H1 (cell line): ENCODE data around the gene GALNT1. TPM values are rescaled to one million over a fixed set of nuclear protein-coding genes. Genes with fewer than 3 reads are reported as not detected.

ENCODE experiments used
- CTCF ChIA-PET: fragments of 300-600 bp; sonication (Branson Sonifier 250); formaldehyde crosslinking; loops from one replicate; lab custom pipeline; 2021; ENCODE audit not compliant: partially characterized antibody; lab: Charles Lee
- POLR2A ChIA-PET: fragments of 300-600 bp; sonication (Branson Sonifier 250); formaldehyde crosslinking; loops from one replicate; lab custom pipeline; 2021; ENCODE audit warnings: inconsistent platforms; ENCODE audit not compliant: partially characterized antibody; lab: Charles Lee
- DNase-seq, 2 experiments: peaks; one replicate each; pipeline versions ENCODE4 v3.0.0 to v3.0.0-alpha.2; 2010 to 2022; ENCODE audit warnings: low spot score in 2 of 2, low read depth in 1 of 2, mixed read lengths in 1 of 2
- FAIRE-seq: peaks from 2 replicates; lab custom pipeline; 2011; peaks lifted over from hg19 to GRCh38; lab: Jason Lieb, UNC
- H2AFZ ChIP-seq: 2 replicates; pipeline ENCODE4 v1.8.1; 2012; ENCODE audit warnings: low read length, inconsistent platforms
- H2AK5ac ChIP-seq: 2 replicates; pipeline ENCODE4 v1.6.1; 2013; ENCODE audit warnings: low read depth, low read length
- H2BK120ac ChIP-seq: replicated peaks from 2 replicates; pipeline ENCODE3; 2013; ENCODE audit warnings: low read depth, low read length, inconsistent platforms
- H2BK12ac ChIP-seq: 2 replicates; pipeline ENCODE4 v1.6.1; 2013; ENCODE audit warnings: low read depth, low read length
- H2BK15ac ChIP-seq: 2 replicates; pipeline ENCODE4 v1.6.1; 2013; ENCODE audit warnings: low read length
- H2BK20ac ChIP-seq: 2 replicates; pipeline ENCODE4 v1.6.1; 2013; ENCODE audit warnings: low read length
- H2BK5ac ChIP-seq: 2 replicates; pipeline ENCODE4 v1.6.1; 2013; ENCODE audit warnings: low read depth, low read length
- H3K14ac ChIP-seq: 2 replicates; pipeline ENCODE4 v1.6.1; 2013; ENCODE audit warnings: inconsistent platforms; ENCODE audit not compliant: insufficient read length
- H3K18ac ChIP-seq: 2 replicates; pipeline ENCODE4 v1.6.1; 2013; ENCODE audit warnings: low read length; ENCODE audit errors: extremely low read depth
- H3K23ac ChIP-seq: 2 replicates; pipeline ENCODE4 v1.6.1; 2013; ENCODE audit warnings: inconsistent platforms; ENCODE audit not compliant: insufficient read length
- H3K23me2 ChIP-seq: 2 replicates; pipeline ENCODE4 v1.6.1; 2013; ENCODE audit warnings: low read depth, low read length
- H3K27ac ChIP-seq: 2 replicates; pipeline ENCODE4 v1.6.1; 2011; ENCODE audit warnings: low read depth, low read length, inconsistent platforms
- H3K27me3 ChIP-seq, 4 experiments: replicated peaks in 1 of 4; 1 replicate in 1 of 4; 2 replicates in 3 of 4; pipeline versions ENCODE4 v1.6.1 to v1.8.1; 2011 to 2013; ENCODE audit warnings: low read length in 3 of 4, mild to moderate bottlenecking in 3 of 4, inconsistent platforms in 2 of 4, mixed read lengths in 2 of 4, moderate library complexity in 1 of 4; ENCODE audit not compliant: control insufficient read depth in 3 of 4, insufficient read depth in 3 of 4; ENCODE audit errors: extremely low read depth in 1 of 4
- H3K36me3 ChIP-seq, 4 experiments: 2 replicates each; pipeline versions ENCODE4 v1.6.1 to v1.8.1; 2011 to 2013; ENCODE audit warnings: mild to moderate bottlenecking in 4 of 4, low read length in 3 of 4, moderate library complexity in 2 of 4, control low read depth in 1 of 4, inconsistent platforms in 1 of 4; ENCODE audit not compliant: insufficient read depth in 4 of 4, control insufficient read depth in 2 of 4
- H3K4ac ChIP-seq: replicated peaks from 2 replicates; pipeline ENCODE3; 2013; ENCODE audit warnings: low read length, low read depth, mixed read lengths, inconsistent platforms; ENCODE audit not compliant: insufficient read length
- H3K4me1 ChIP-seq, 4 experiments: replicated peaks in 1 of 4; 1 replicate in 1 of 4; 2 replicates in 3 of 4; pipeline versions ENCODE4 v1.6.1 to v1.8.1; 2011 to 2013; ENCODE audit warnings: low read length in 3 of 4, inconsistent platforms in 2 of 4, mixed read lengths in 1 of 4; ENCODE audit not compliant: insufficient read depth in 4 of 4, control insufficient read depth in 3 of 4
- H3K4me2 ChIP-seq, 2 experiments: 2 replicates each; pipeline versions ENCODE4 v1.6.1 to v1.8.1; 2011 to 2013; ENCODE audit warnings: low read depth in 2 of 2, low read length in 2 of 2, control low read depth in 1 of 2, inconsistent platforms in 1 of 2, mild to moderate bottlenecking in 1 of 2; ENCODE audit not compliant: insufficient read depth in 1 of 2
- H3K4me3 ChIP-seq, 4 experiments: fragments of 200-600, 300-600 bp in 1 of 4; sonication (generic), shearing (Covaris generic), sonication (Bioruptor Twin) in 1 of 4; 2 replicates each; pipeline versions ENCODE4 v1.5.1 to v1.8.1; 2011 to 2016; ENCODE audit warnings: low read length in 4 of 4, low read depth in 3 of 4, control low read depth in 2 of 4, inconsistent platforms in 2 of 4, mild to moderate bottlenecking in 2 of 4, mixed read lengths in 1 of 4, moderate library complexity in 1 of 4; ENCODE audit not compliant: insufficient read depth in 2 of 4; ENCODE audit errors: extremely low read depth in 1 of 4
- H3K56ac ChIP-seq: replicated peaks from 2 replicates; pipeline ENCODE3; 2013; ENCODE audit warnings: low read depth, mild to moderate bottlenecking, mixed read lengths, low read length, inconsistent platforms; ENCODE audit not compliant: insufficient read length
- H3K79me1 ChIP-seq: 2 replicates; pipeline ENCODE4 v1.6.1; 2013; ENCODE audit warnings: low read depth, low read length, control low read depth
- H3K79me2 ChIP-seq, 2 experiments: 2 replicates each; pipeline versions ENCODE4 v1.6.1 to v1.8.1; 2012 to 2013; ENCODE audit warnings: low read length in 2 of 2, mild to moderate bottlenecking in 2 of 2, inconsistent platforms in 1 of 2; ENCODE audit not compliant: insufficient read depth in 2 of 2, control insufficient read depth in 1 of 2
- H3K9ac ChIP-seq, 4 experiments: replicated peaks in 1 of 4; 1 replicate in 1 of 4; 2 replicates in 3 of 4; pipeline versions ENCODE4 v1.6.1 to v1.8.1; 2011 to 2013; ENCODE audit warnings: low read depth in 3 of 4, low read length in 3 of 4, control low read depth in 2 of 4, mild to moderate bottlenecking in 2 of 4, moderate library complexity in 2 of 4, inconsistent platforms in 1 of 4; ENCODE audit errors: extremely low read depth in 1 of 4
- H3K9me3 ChIP-seq, 2 experiments: 2 replicates each; pipeline versions ENCODE4 v1.6.1 to v1.8.1; 2012 to 2013; ENCODE audit warnings: mild to moderate bottlenecking in 2 of 2, moderate library complexity in 2 of 2, control low read depth in 1 of 2, inconsistent platforms in 1 of 2, low read depth in 1 of 2, low read length in 1 of 2, mixed read lengths in 1 of 2; ENCODE audit not compliant: insufficient read depth in 2 of 2
- H4K20me1 ChIP-seq, 2 experiments: replicated peaks in 1 of 2; 2 replicates each; pipeline versions ENCODE3 to v1.8.1; 2011 to 2013; ENCODE audit warnings: inconsistent platforms in 2 of 2, low read length in 2 of 2, mild to moderate bottlenecking in 1 of 2; ENCODE audit not compliant: insufficient read depth in 2 of 2, control insufficient read depth in 1 of 2
- H4K5ac ChIP-seq: 2 replicates; pipeline ENCODE4 v1.6.1; 2013; ENCODE audit warnings: low read length, low read depth, mixed read lengths, inconsistent platforms; ENCODE audit not compliant: insufficient read length
- H4K8ac ChIP-seq: 2 replicates; pipeline ENCODE4 v1.8.0; 2013; ENCODE audit warnings: mild to moderate bottlenecking, moderate library complexity, low read length, inconsistent platforms; ENCODE audit not compliant: insufficient read depth; ENCODE audit errors: extremely low read depth
- H4K91ac ChIP-seq: replicated peaks from 2 replicates; pipeline ENCODE3; 2013; ENCODE audit warnings: low read length, mixed read lengths, inconsistent platforms; ENCODE audit not compliant: insufficient read length
- FOSL1 ChIP-seq: IDR thresholded peaks from 2 replicates; pipeline ENCODE4 v1.6.1; 2011; ENCODE audit warnings: mild to moderate bottlenecking, low read depth, low read length, moderate library complexity; ENCODE audit not compliant: insufficient read depth
- GTF2F1 ChIP-seq: IDR thresholded peaks from 2 replicates; pipeline ENCODE4 v1.6.1; 2012; ENCODE audit warnings: low read depth, low read length, improper control_type of control experiment, borderline replicate concordance
- KDM5A ChIP-seq: fragments of 200-600 bp; IDR thresholded peaks from 2 replicates; pipeline ENCODE4 v1.7.1; 2012; ENCODE audit warnings: mild to moderate bottlenecking, low read length, inconsistent platforms, mixed read lengths
- NANOG ChIP-seq: IDR thresholded peaks from 2 replicates; pipeline ENCODE4 v1.6.1; 2011; ENCODE audit warnings: low read length, low read depth, mild to moderate bottlenecking, inconsistent platforms; ENCODE audit not compliant: insufficient read depth, poor library complexity, severe bottlenecking
- TCF12 ChIP-seq: IDR thresholded peaks from 2 replicates; pipeline ENCODE4 v1.6.1; 2011; ENCODE audit warnings: low read depth, mild to moderate bottlenecking, low read length
- WGBS, 2 experiments: shearing (Covaris generic) in 1 of 2; methylation state at CpG; one replicate each; pipeline versions ENCODE4 v1.1.6 to v1.1.7; 2013 to 2015; ENCODE audit warnings: low lambda C conversion rate in 2 of 2, mixed read lengths in 2 of 2, inconsistent platforms in 1 of 2, low coverage in 1 of 2, missing lambda C conversion rate in 1 of 2; ENCODE audit not compliant: insufficient replicate concordance in 2 of 2, insufficient coverage in 1 of 2, insufficient read length in 1 of 2; ENCODE audit errors: extremely low coverage in 1 of 2, missing lambda C conversion rate in 1 of 2; 5-methylcytosine and 5-hydroxymethylcytosine counted together
- polyA plus RNA-seq, 7 experiments: library from polyadenylated mRNA; depleted of rRNA in 3 of 7; stranded (reverse) in 5 of 7; unstranded in 2 of 7; fragments of >200 nt in 5 of 7; fragments of 200-250 nt in 2 of 7; gene quantifications; 1 replicate in 5 of 7; 2 replicates in 1 of 7; 4 replicates in 1 of 7; pipeline versions ENCODE4 v1.2.1 to v1.2.3, GENCODE V29; 2011 to 2013; ENCODE audit warnings: missing spikeins in 2 of 7, mixed read lengths in 2 of 7
- total RNA-seq: library from RNA; stranded (reverse); fragmentation: NEBNext Ultra II Directional; extraction: Animal tissue kit (Norgen Biotek cat#: 25700); gene quantifications from 2 replicates; pipeline ENCODE4 v1.2.1, GENCODE V29; 2021
- TF ChIP-seq, protein P1 (sequence below): IDR thresholded peaks from 2 replicates; pipeline ENCODE4 v1.6.1; 2011; ENCODE audit warnings: low read length, improper control_type of control experiment

GALNT1 gene
- total and polyA plus RNA-seq, 2 of the 8 experiments (the other 6 are each of a cell fraction or from before 2014, with no cell fraction given): 22.4 to 101 TPM

DNA sequence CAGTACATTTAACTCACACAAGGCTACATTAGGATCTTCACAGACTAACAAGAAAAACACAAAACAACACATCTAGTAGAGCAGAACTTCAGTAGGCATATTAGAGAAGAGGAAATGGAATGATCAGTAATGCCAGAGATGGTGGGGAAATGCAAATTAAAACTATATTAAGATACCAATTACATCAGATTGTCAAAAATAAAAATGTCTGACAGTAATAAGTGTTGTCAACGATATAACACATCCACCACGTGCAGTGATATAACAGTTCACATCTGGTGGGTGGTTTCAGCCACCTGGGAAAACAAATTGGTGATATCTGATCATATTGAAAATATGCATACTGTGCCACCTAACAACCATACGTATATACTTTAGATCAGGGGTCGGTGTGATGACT is 59.9 kb downstream of the GALNT1 start:
- DNase-seq (no peak), FAIRE-seq (no peak)
- Histone ChIP-seq H2BK15ac (no peak overlapping the region), H3K27ac (no peak overlapping the region), H4K8ac (no peak overlapping the region), H2BK12ac (no peak overlapping the region), H3K79me1 (peaks cover 4% of the 10 kb centered on the region), H3K23ac (no peak overlapping the region), H3K4me2 (no peak overlapping the region), H3K9me3 (peaks cover 3 to 8% of the 10 kb centered on the region in 2 experiments; a peak in 3 of 4 replicates), H4K5ac (no peak overlapping the region), H3K18ac (no peak overlapping the region), H3K56ac (no peak overlapping the region), H2BK120ac (no peak overlapping the region), H2AFZ (no peak overlapping the region), H3K9ac (no peak overlapping the region), H3K27me3 (no peaks in the 10 kb centered on the region), H3K4me1 (peaks cover 0 to 3% (median 0%) of the 10 kb centered on the region in 4 experiments; a peak in 2 of 7 replicates), H3K79me2 (no peaks in the 10 kb centered on the region; a peak in 1 of 4 replicates), H2BK5ac (no peak overlapping the region), H3K23me2 (no peaks in the 10 kb centered on the region), H3K4ac (no peak overlapping the region), H2BK20ac (no peak overlapping the region), H4K91ac (no peak overlapping the region), H3K14ac (no peak overlapping the region), H3K36me3 (peaks cover 0 to 11% (median 0%) of the 10 kb centered on the region in 4 experiments; a peak in 2 of 8 replicates), H2AK5ac (no peak overlapping the region), H4K20me1 (no peaks in the 10 kb centered on the region), H3K4me3 (no peak overlapping the region)
- WGBS, 2 experiments: 92% methylated on average over 4 of the region's 4 CpGs; no CpG with 5 or more reads in 1 of the 2 experiments
- CTCF ChIA-PET: interaction anchor here (0.6 kb wide), 1 partner anchor 23 kb away, joined by 3 read pairs; no protein-coding TSS in a partner anchor
- TF ChIP-seq NANOG: no peak
- TF ChIP-seq, protein P1, sequence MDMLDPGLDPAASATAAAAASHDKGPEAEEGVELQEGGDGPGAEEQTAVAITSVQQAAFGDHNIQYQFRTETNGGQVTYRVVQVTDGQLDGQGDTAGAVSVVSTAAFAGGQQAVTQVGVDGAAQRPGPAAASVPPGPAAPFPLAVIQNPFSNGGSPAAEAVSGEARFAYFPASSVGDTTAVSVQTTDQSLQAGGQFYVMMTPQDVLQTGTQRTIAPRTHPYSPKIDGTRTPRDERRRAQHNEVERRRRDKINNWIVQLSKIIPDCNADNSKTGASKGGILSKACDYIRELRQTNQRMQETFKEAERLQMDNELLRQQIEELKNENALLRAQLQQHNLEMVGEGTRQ: no peak
- no peak for TF ChIP-seq GTF2F1
- TF ChIP-seq KDM5A: no peak
- TF ChIP-seq FOSL1: no peak
- TF ChIP-seq TCF12: no peak
- POLR2A ChIA-PET: no interaction called here
